Lung (tissue), 12 donors: ENCODE measurements around the gene KTI12. TPM values are rescaled to one million over a fixed set of nuclear protein-coding genes. Genes with fewer than 3 reads are reported as not detected.

Experiments
- ATAC-seq: fragments of 200-7000 bp; cut with Tn5 transposase; one replicate; pipeline ENCODE4 v1.9.1; 2020; ENCODE audit warnings: moderate number of reproducible peaks; ENCODE audit not compliant: insufficient read depth, low FRiP score
- DNase-seq, 3 donors: peaks; one replicate each; pipeline ENCODE4 v3.0.0-alpha.2; 2013 to 2017
- H3K27ac ChIP-seq, 2 donors: one replicate each; pipeline ENCODE4 v1.5.1; 2013; ENCODE audit warnings: mild to moderate bottlenecking in 2 of 2, moderate library complexity in 2 of 2, control low read depth in 1 of 2, inconsistent platforms in 1 of 2, low read depth in 1 of 2, low read length in 1 of 2
- H3K27me3 ChIP-seq, 3 donors: one replicate each; pipeline ENCODE4 v1.5.1; 2013; ENCODE audit warnings: low read length in 2 of 3; ENCODE audit not compliant: control insufficient read depth in 3 of 3, insufficient read depth in 3 of 3
- H3K36me3 ChIP-seq, 4 donors: one replicate each; pipeline ENCODE4 v1.5.1; 2013; ENCODE audit warnings: low read length in 4 of 4, mild to moderate bottlenecking in 1 of 4, moderate library complexity in 1 of 4; ENCODE audit not compliant: control insufficient read depth in 4 of 4, insufficient read depth in 4 of 4
- H3K4me1 ChIP-seq, 5 donors: one replicate each; pipeline ENCODE4 v1.5.1; 2013; ENCODE audit warnings: low read length in 5 of 5, mild to moderate bottlenecking in 2 of 5, moderate library complexity in 1 of 5; ENCODE audit not compliant: control insufficient read depth in 5 of 5, insufficient read depth in 5 of 5
- H3K4me3 ChIP-seq: one replicate; pipeline ENCODE4 v1.5.1; 2013; ENCODE audit warnings: mild to moderate bottlenecking, control low read depth, moderate library complexity
- H3K9ac ChIP-seq, 2 donors: one replicate each; pipeline ENCODE4 v1.5.1; 2013; ENCODE audit warnings: low read length in 2 of 2, control low read depth in 1 of 2; ENCODE audit not compliant: insufficient read depth in 1 of 2
- H3K9me3 ChIP-seq, 4 donors: one replicate each; pipeline ENCODE4 v1.5.1; 2013; ENCODE audit warnings: low read length in 3 of 4, mild to moderate bottlenecking in 1 of 4, moderate library complexity in 1 of 4; ENCODE audit not compliant: control insufficient read depth in 4 of 4, insufficient read depth in 3 of 4
- CTCF ChIP-seq: IDR thresholded peaks from 2 replicates; pipeline ENCODE4 v1.5.1; 2012; ENCODE audit warnings: mild to moderate bottlenecking; ENCODE audit errors: control extremely low read depth, extremely low read depth
- WGBS, 2 donors: extraction: QIAGEN DNeasy Blood & Tissue Kit; methylation state at CpG; one replicate each; pipeline ENCODE4 v1.1.7; 2013; 5-methylcytosine and 5-hydroxymethylcytosine counted together
- polyA plus RNA-seq, 2 donors: library from polyadenylated mRNA; stranded (reverse); fragments of 200-250 nt; gene quantifications; one replicate each; pipeline ENCODE4 v1.2.1, GENCODE V29; 2013
- total RNA-seq, 2 donors: library from RNA; depleted of rRNA in 1 of 2; stranded (reverse); fragments of >200 nt in 1 of 2; gene quantifications; one replicate each; pipeline ENCODE4 v1.2.1, GENCODE V29; 2014 to 2021
- donor health status: control.
- donor health status: control.
- donor health status: Bipolar disorder and iron deficiency.
- donor health status: healthy.
- donor health status: DM: yes; HTN: yes; CAD: no.

The KTI12 gene
- total and polyA plus RNA-seq, 4 donors: 4.8 to 11.3 (median 7.5) TPM

DNA sequence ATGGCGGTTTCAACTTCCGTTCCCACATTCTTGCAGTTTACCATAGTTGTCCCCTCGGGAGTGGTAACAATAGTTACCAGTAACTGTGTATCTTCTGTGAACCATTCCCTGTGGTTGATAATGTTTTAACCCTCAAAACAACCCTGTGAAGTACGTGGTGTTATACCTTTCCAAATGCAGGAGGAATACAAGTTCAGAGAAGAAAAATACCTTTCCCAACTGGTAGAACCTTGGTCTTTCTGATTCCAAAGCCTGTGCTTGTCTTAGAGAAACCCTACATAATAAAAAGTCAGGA, 23.3 kb upstream of the KTI12 start:
- Histone ChIP-seq H3K4me1 (peaks cover 0 to 33% (median 8%) of the 10 kb centered on the region in 5 donors), H3K4me3 (peak overlapping the region; percentile 99), H3K36me3 (peaks cover 4 to 13% (median 6%) of the 10 kb centered on the region in 4 donors), H3K9me3 (no peaks in the 10 kb centered on the region), H3K9ac (peak overlapping the region; percentile 77 to 85), H3K27me3 (no peaks in the 10 kb centered on the region), H3K27ac (peak overlapping the region; percentile 86 to 99)
- no peak for TF ChIP-seq CTCF
- 1 to 3% methylated on average over 4 of the region's 4 CpGs for WGBS, 2 donors
- ATAC-seq (no peak), DNase-seq (no peak)

DNA sequence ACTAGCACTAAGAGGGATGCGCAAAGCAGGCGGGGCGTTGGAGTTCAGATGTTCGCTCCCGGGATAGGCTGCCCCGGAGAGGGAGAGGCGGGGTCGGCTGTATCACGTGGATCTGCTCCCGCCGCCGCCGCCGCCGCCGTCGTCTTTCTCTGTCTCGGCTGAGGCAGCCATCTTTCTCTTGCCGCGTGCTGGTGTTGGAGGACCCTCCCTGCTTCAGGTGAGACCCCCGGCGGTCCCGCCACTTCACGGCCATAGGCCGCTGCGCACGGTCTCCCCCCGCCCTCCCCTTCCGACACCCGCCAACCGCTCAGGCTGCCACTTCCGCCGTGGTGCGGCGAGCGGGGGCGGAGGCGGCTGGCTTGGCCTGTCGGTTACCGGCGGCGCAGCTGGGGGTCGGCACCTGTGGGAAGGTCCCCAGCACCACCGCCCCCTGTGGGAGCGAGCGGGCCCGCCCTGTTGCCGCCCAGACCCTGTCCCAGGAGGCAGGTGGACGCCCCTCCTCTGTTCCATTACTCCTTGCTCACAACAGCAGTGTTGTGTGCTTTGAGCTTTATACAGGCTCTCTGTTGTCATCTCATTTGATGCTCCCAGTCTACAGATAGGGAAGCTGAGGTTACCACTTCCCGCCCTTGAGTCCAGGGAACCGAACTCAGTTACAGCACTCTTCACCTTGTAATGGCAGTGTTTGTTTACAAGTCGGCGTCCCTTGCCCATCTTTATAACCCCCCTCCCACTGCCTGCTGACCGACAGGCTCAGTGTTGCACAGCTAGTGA, 22.7 kb upstream of the KTI12 start, which contains the start of gene BTF3L4:
BTF3L4 (plus strand) TSS at position 133 of the 774 bp plus-strand sequence. CDS start 3,553 bp downstream, outside the sequence.
- Histone ChIP-seq H3K4me3 (peak within 1 kb of the TSS; percentile 99), H3K27ac (peak within 1 kb of the TSS; percentile 86 to 99), H3K9ac (peak within 1 kb of the TSS; percentile 77 to 85), H3K36me3 (peaks cover 4 to 13% (median 6%) of the 10 kb centered on the region in 4 donors), H3K9me3 (no peaks in the 10 kb centered on the region), H3K4me1 (peaks cover 0 to 33% (median 8%) of the 10 kb centered on the region in 5 donors), H3K27me3 (no peaks in the 10 kb centered on the region)
- WGBS, 2 donors: 0% methylated on average over 44 to 54 of the region's 54 CpGs
- TF ChIP-seq CTCF: no peak
- ATAC-seq (peak; percentile 95), DNase-seq (peak; percentile 94 to 96 (median 96))

DNA sequence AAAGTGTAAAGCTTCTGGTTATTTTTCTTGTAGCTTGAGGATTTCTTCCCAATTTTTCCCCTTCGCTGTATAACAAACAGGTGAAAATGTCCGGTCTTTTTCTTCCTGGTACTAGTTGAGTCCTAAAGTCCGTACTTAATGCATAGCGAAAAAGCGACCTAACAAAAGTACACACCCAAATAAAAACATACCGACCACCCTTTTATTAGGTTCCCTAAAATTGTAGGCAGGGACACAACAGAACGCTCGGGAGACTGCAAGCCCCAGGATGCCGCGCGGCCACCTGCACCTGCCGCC, 22.2 kb upstream of the KTI12 start:
- H3K36me3 ChIP-seq: peaks cover 3 to 10% (median 4%) of the 10 kb centered on the region in 4 donors

More for the DNA sequence above, 22.2 kb upstream of the KTI12 start:
- H3K9me3 ChIP-seq: no peaks in the 10 kb centered on the region
- peaks cover 0 to 33% (median 8%) of the 10 kb centered on the region in 5 donors for H3K4me1 ChIP-seq
- H3K9ac ChIP-seq: peak overlapping the region; percentile 35 to 62
- H3K4me3 ChIP-seq: peak overlapping the region; percentile 99
- no peak for DNase-seq
- WGBS, 2 donors: 0 to 1% methylated on average over 12 of the region's 12 CpGs
- no peaks in the 10 kb centered on the region for H3K27me3 ChIP-seq
- no peak for ATAC-seq
- peak overlapping the region; percentile 86 to 99 for H3K27ac ChIP-seq
- TF ChIP-seq CTCF: no peak
